ENCODE data around the gene NFE2L2.
"Not testable (repeated sequence)": the region's sequence is repeated elsewhere in the genome, so short reads cannot be mapped to it uniquely, and the experiment has no call there.

The NFE2L2 gene
- 103 to 543 (median 219) reads per million in 17 experiments for total RNA-seq

DNA sequence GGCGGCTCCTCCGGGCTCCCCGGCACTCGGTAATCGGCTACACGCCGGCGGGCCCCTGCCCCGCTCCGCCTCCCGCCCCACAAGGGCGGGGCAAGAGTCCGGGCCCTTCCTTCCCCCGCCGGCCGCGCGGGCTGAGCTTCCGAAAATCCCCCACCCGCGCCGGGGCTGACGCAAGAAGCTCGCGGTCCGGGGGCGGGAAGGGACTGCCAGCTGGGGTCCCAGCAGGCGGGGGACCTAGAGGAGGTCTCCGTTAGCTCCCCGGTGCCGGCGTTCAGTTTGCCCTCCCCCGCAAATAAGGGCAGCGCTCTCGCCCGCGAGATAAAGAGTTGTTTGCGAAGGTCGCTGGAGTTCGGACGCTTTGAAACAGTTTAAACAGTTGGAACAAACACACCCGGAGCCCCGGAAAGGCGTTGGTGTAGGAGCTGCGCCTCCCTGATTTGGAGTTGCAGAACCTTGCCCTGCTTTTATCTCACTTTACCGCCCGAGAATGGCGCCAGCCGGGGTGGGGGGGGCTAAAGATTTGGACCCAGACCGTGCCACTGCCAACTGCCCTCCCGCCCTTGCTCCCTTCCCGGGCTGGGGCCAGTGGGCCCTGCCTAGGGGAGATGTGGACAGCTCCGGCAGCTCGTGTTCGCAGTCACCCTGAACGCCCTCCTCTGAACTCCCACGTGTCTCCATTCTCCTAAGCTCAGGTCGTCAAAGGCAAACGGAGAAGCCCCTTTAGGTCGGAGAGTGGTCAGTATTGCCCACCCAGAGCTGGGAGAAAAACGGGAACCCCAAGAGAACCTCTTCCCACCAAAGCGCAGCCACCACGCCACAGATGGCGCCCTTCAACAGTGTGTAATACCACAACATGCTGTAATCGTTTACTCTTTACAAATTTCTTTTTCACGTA lies at the start of gene NFE2L2:
Gene NFE2L2 (minus strand): TSS at position 35 of the 895 bp plus-strand sequence. CDS start 151 bp downstream, outside the sequence.
- DNase-seq = peak; percentile 97 to 99 (median 98)

DNA sequence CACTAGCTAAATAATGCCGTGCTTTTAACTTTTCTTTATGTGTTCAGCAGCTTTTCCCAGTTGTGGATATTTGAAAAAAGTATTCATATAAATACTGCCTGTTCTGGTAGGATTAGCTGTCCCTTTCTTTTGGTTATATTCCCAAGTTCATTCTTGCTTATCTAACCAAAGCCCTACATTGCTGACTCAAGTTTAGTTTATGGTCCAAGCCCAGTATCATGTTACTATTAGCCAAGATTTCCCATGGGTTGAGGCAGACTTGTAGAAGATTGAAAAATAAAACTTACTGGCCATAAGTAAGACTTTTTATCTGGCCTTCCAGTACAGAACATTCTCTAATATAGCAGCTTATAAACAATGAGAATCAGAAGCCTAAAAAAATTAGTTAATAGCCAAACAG lies 49.7 kb upstream of the NFE2L2 start:
- DNase-seq = no peak

DNA sequence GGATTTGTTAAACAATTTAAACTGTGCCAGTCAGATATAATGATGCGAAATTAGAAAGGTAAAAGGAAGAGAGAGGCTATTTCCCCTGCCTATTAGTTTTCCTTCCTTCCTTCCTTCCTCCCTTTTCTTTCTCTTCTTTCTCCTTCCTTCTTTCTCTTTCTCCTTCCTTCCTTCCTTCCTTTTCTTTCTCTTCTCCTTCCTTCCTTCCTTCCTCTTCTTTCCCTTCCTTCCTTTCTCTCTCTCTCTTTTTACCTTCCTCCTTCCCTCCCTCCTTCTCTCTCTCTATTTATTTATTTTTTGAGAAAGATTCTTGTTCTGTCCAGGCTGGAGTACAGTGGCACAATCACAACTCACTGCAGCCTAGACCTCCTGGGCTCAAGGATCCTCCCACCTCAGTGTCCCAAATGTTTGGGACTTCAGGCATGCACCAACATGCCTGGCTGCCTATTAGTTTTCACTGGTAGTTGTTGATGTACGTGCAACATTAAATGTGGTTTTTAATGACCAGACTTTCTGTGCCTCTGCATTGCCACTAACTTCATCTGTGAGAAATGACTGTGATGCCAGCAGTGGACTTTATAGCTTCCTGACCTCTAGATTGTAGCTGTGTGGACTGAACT lies 48.7 kb upstream of the NFE2L2 start:
- no peak for DNase-seq

- DNase-seq = no peak
Observed at GRCh38 chr2:177312562-177312961, 48.0 kb upstream of the NFE2L2 start.

- not testable (repeated sequence) for DNase-seq
Observed at GRCh38 chr2:177309672-177310309, 45.3 kb upstream of the NFE2L2 start.

GRCh38 chr2:177306550-177306949 lies 42.0 kb upstream of the NFE2L2 start:
- DNase-seq = no peak

DNA sequence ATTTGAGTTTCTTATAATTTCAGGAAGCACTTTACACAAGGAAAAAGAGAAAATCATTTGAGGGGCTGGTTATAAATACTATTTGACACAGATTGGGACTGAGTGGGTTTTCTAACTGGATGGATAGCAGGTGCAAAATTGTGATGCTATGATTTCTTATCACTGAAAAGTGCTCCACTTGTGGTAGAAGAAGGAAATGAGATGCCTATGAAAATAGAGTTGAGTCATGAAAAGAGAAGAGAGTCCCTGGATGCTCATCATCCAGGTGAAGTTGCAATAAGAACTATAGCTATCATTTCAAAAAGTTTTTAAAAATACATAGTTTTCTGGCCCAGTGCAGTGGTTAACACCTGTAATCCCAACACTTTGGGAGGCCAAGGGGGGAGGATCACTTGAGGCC lies 39.4 kb upstream of the NFE2L2 start:
- DNase-seq = no peak

DNA sequence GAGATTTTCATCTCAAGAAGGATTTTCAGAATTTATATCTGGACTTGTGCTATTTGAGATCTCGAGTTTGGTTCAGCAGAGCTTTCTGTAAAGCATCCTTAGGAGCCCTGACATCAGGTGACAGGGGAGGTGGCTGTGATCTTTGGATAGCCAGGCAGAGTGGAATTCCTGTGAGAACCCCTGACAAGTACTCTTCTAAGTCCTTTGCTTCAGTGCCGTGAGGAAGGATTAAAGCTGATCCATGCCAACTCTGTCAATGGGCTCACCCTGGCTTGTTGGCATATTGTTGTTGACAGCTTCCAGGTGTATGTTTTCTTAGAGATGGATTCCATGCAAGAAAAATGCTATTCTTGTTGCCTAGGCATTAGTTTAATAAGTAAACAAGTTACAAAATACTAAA lies 38.0 kb upstream of the NFE2L2 start:
- DNase-seq = no peak

DNA sequence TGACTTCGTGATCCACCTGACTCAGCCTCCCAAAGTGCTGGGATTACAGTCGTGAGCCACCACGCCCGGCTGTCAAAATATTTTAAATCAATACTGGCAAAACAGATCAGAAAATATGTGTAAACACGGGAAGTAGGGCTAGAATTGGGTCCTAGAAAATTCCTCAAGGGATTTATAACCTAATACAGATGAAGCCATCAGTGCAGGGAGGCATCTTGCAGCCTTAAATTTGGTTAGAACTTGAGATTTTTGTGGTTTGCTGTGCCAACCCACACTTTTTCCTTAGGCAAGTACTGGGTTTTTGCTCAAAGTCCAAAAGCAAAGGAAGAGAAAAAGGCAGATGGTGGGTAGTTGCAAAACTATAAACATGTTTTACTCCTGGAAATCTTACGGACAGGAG lies 33.7 kb upstream of the NFE2L2 start:
- no peak for DNase-seq

DNA sequence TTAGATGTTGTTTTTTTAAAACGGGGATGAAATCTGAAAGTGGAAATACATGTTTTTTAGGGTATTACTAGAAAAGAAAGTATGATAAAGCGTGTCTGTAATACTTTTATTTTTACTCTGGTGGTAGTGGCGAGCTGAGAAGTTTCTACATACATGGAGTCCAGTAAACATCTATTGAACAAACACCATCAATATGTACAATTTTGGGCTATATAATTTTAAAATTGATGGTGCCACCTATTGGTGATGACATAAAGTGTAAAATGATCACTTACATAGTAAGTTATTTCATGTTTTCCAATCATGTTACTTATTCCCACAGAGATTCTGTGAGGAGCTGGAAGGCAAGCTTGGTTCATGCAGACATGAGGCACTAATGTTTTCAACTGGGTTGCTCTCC lies 31.5 kb upstream of the NFE2L2 start:
- DNase-seq = peak in 2 of 4 experiments; percentile 58 to 70

DNA sequence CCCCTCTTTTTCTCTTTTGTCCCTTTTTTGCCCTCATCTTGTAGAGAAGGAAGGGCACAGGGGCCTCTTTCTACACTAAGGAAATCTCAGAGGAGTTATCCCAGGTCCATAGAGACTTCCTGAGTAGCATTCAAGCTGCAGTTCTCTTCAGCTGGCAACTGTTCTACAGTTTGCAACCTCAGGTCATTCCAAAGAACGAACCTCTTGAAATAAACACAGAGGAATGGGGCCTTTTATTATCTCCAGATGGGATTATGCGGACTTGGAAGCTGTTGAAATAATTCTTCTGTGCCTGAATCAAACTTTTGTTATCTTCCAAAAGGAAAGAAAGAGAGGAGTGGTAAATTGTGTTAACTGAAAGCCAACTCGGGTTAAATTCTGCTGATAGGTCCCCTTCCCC lies 31.0 kb upstream of the NFE2L2 start:
- no peak for DNase-seq

DNA sequence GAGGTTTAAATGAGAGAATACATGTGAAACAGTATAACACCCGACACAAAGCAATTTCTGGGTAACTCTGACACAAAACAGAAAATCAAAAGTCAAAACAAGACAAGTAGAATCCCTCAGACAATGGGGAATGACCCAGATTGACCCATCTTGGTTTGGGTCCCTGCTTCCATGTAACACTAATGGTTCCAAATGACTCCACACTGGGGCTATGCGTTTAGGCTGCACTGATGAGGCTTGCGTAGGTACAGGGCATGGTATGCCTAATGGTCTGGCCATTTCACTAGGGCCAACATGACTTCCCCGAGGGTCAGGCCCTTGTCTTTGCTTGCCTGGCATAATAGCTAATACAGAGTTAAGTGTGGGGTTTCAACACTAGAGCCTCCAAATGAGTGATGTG lies 27.2 kb upstream of the NFE2L2 start:
- DNase-seq = no peak

GRCh38 chr2:177289824-177290628 lies 25.5 kb upstream of the NFE2L2 start:
- no peak for DNase-seq

GRCh38 chr2:177287814-177288213 lies 23.3 kb upstream of the NFE2L2 start:
- DNase-seq = no peak

DNA sequence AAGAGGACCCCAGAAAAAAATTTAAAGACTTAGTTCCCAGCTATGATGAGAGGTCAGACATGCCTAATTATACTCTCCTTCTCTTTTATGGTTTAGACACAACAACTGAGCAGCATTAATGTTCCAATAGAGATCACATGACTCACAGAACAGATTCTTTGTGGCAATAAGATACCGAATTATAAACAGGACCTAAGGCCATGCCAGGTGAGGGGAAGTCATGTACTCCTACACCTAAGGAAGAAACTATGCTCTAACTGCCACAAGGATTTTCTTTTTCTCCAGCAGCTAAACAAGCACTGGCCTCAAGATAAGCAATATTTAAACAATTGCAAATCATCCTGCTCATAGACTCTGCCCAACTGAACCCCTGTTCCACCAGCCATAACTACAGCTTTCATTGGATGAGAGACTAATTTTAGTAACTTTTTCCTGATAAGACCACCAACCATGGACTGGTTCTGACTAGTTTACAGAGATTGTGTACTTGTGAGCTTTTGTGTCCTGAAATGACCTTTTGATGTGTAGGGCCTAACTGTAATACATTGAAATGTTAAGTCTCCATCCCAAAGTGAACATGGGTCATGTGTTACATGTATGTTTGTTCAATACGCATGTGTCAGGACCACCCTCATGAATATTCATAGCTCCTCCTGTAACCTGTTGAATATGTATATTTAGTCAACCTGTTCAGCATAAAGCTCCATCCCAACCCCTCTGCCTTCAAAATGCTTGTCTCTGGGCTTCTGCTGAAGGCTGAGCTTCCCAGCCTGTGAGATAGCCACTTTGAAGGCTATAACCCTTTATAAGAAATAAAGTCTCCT lies 21.6 kb upstream of the NFE2L2 start:
- DNase-seq = no peak

- DNase-seq = no peak
Observed at GRCh38 chr2:177284531-177284930, 20.0 kb upstream of the NFE2L2 start.

DNA sequence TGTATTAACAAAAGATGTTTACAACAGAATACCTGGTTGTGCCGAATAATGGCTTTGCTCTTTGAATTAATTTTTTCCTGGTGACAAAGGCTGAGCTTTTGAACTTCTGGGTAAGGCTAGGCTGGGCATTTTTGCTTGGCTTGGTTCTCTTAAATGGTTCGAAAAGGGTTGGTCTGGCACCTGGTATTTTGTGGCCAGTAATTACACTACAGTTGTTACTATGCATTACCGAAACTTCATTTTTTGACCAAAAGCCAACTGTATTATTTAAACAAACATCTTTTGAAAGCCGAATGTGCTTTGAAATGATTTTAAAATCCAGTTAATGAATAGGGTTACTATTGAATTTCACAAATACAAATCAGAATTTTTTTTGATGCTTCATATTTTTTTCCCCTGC lies 19.4 kb upstream of the NFE2L2 start:
- no peak for DNase-seq

DNA sequence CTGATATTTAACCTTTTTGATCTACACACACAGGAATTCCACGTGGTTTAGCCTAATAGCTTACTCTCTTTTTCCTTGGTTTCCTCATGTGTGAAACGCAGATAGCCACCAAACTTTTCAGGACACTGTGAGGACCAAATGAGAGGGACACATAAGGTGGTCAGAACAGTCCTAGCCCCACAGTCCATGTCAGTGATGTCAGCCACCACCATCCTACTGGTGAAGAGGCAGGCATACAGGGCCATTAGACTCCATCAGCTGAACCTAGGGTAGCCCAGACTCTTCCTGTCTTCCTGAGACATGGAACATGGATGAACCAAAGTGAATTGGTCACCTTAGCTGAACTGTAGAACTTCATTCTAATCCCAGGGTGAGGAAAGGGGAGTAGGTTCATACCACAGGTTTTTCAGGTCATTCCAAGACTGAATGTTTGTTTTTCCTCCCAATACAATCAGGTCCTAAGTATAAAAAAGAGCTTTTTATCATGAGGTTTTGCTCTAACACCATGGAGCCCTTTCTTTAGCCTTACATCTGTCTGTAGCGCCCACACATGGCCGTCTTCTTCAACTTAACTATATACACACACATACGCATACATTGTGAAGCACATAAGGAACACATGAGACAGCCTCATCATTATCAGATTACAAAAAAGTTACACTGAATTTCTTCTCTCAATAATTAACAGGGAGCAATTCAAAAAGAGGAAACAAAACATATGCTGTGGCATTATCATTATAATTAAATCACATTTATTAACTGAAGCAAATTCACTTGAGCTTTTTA lies 18.5 kb upstream of the NFE2L2 start:
- DNase-seq = peak; percentile 19 to 71 (median 44)

DNA sequence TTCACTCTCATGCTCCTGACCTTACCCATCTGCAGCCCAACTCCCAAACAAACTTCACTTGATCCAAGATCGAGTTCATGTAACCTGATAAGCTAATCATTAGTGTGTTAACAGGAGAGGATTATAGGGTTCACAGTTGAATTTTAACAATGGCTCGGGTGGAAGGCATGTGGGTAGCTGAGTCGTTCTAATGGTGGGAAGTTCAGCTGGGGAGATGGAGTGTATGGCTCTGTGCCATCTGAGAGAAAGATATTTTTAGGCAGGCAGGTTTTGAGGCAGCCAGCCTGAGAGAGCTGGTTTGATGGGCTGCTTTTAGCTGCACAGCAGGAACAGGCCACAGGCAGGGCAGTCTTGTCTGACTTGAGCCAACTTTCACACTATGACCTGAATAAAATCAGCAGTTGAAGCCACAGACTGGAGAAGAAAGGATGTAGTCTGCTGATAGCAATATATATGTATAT lies 17.7 kb upstream of the NFE2L2 start:
- DNase-seq = no peak

GRCh38 chr2:177281400-177282180 lies 17.1 kb upstream of the NFE2L2 start:
- peak; percentile 91 to 98 (median 94) for DNase-seq
